Tibial artery (tissue), 4 donors: Measurements from ENCODE around the gene GNG4.
A peak's percentile ranks its signal among the peaks of the same experiment; 100 is the strongest.

Experiments
- DNase-seq, 2 donors: peaks; one replicate each; pipeline ENCODE4 v3.0.0-alpha.2; 2019
- H3K27ac ChIP-seq, 2 donors: fragments of 200-600 bp; sonication (generic) in 1 of 2; 1 replicate in 1 of 2; 2 replicates in 1 of 2; pipeline ENCODE4 v1.5.1; 2018 to 2019; ENCODE audit warnings: mild to moderate bottlenecking in 1 of 2
- H3K27me3 ChIP-seq, 2 donors: fragments of 200-600 bp; sonication (generic) in 1 of 2; one replicate each; pipeline versions ENCODE4 v1.5.1 to v1.6.0; 2016 to 2019
- H3K36me3 ChIP-seq, 3 donors: fragments of 200-600 bp; sonication (generic) in 2 of 3; one replicate each; pipeline ENCODE4 v1.5.1; 2016 to 2019; ENCODE audit warnings: mild to moderate bottlenecking in 2 of 3
- H3K4me1 ChIP-seq, 4 donors: fragments of 200-600 bp; sonication (generic) in 2 of 4; 1 replicate in 3 of 4; 2 replicates in 1 of 4; pipeline ENCODE4 v1.5.1; 2016 to 2019
- H3K4me3 ChIP-seq, 2 donors: fragments of 200-600 bp; sonication (generic) in 1 of 2; 1 replicate in 1 of 2; 2 replicates in 1 of 2; pipeline ENCODE4 v1.5.1; 2018 to 2019; ENCODE audit warnings: mild to moderate bottlenecking in 2 of 2
- H3K9me3 ChIP-seq, 3 donors: fragments of 200-600 bp; sonication (generic) in 1 of 3; one replicate each; pipeline ENCODE4 v1.5.1; 2016 to 2019
- CTCF ChIP-seq, 2 experiments: fragments of 200-600 bp in 1 of 2; fragments of 450-650 bp in 1 of 2; IDR thresholded peaks; one replicate each; pipeline ENCODE4 v1.5.1; 2017 to 2019; ENCODE audit warnings: antibody characterized with exemption in 2 of 2, mild to moderate bottlenecking in 1 of 2, moderate library complexity in 1 of 2
- intact Hi-C: fragments of 100-400 bp; cut with DNase I; formaldehyde crosslinking; loops from one replicate; pipeline ENCODE4 v1.15.0; 2023; ENCODE audit warnings: low total_unique reads

GNG4 gene

GRCh38 chr1:235649368-235650163, at the start of gene GNG4:
Gene GNG4, minus strand, starts transcription at chr1:235649784. Its CDS starts 65,946 bp downstream, at chr1:235583838.
- Histone ChIP-seq H3K4me3 (peak within 1 kb of the TSS; percentile 42 to 58), H3K27ac (no peak within 1 kb of the TSS), H3K9me3 (peaks cover 0 to 4% (median 0%) of the 10 kb centered on the region in 3 donors), H3K36me3 (no peaks in the 10 kb centered on the region), H3K27me3 (peaks cover 3 to 80% of the 10 kb centered on the region in 2 donors), H3K4me1 (peaks cover 0 to 32% (median 27%) of the 10 kb centered on the region in 4 donors)
- intact Hi-C loops = loop anchor here (10.0 kb wide), 1 partner anchor 125 kb away; no protein-coding TSS in a partner anchor
- no peak for TF ChIP-seq CTCF (IDR thresholded peaks at IDR 0.05)
- DNase-seq = no peak

- H3K4me1 ChIP-seq = no peaks in the 10 kb centered on the region
- intact Hi-C loops = no loop called here
- no peak for DNase-seq
- no peak overlapping the region for H3K4me3 ChIP-seq
- no peaks in the 10 kb centered on the region for H3K9me3 ChIP-seq
- TF ChIP-seq CTCF (IDR thresholded peaks at IDR 0.05) = no peak
- no peak overlapping the region for H3K27ac ChIP-seq
- H3K27me3 ChIP-seq = no peaks in the 10 kb centered on the region
- peaks cover 28 to 85% (median 53%) of the 10 kb centered on the region in 3 donors for H3K36me3 ChIP-seq
Measured at GRCh38 chr1:235697508-235697907, 47.9 kb upstream of the GNG4 start.

GRCh38 chr1:235689356-235689755, 39.8 kb upstream of the GNG4 start:
- H3K9me3 ChIP-seq = no peaks in the 10 kb centered on the region
- H3K27ac ChIP-seq = no peak overlapping the region
- TF ChIP-seq CTCF (IDR thresholded peaks at IDR 0.05) = no peak
- no peaks in the 10 kb centered on the region for H3K27me3 ChIP-seq
- DNase-seq = no peak
- intact Hi-C loops = no loop called here
- no peak overlapping the region for H3K4me3 ChIP-seq
- H3K4me1 ChIP-seq = no peaks in the 10 kb centered on the region
- peaks cover 50 to 74% (median 51%) of the 10 kb centered on the region in 3 donors for H3K36me3 ChIP-seq

- no peaks in the 10 kb centered on the region for H3K4me1 ChIP-seq
- no peak for TF ChIP-seq CTCF (IDR thresholded peaks at IDR 0.05)
- no peak overlapping the region for H3K4me3 ChIP-seq
- H3K36me3 ChIP-seq = peaks cover 49 to 66% (median 58%) of the 10 kb centered on the region in 3 donors
- no peak for DNase-seq
- H3K27ac ChIP-seq = no peak overlapping the region
- intact Hi-C loops = no loop called here
- H3K9me3 ChIP-seq = no peaks in the 10 kb centered on the region
- H3K27me3 ChIP-seq = no peaks in the 10 kb centered on the region
Measured at GRCh38 chr1:235688096-235688495, 38.5 kb upstream of the GNG4 start.

GRCh38 chr1:235683653-235684052, 34.1 kb upstream of the GNG4 start:
- H3K4me3 ChIP-seq = no peak overlapping the region
- H3K36me3 ChIP-seq = peaks cover 37 to 56% (median 53%) of the 10 kb centered on the region in 3 donors
- intact Hi-C loops = no loop called here

More at GRCh38 chr1:235683653-235684052, 34.1 kb upstream of the GNG4 start:
- no peak for TF ChIP-seq CTCF (IDR thresholded peaks at IDR 0.05)
- no peaks in the 10 kb centered on the region for H3K9me3 ChIP-seq
- no peaks in the 10 kb centered on the region for H3K27me3 ChIP-seq
- H3K4me1 ChIP-seq = no peaks in the 10 kb centered on the region
- no peak for DNase-seq
- no peak overlapping the region for H3K27ac ChIP-seq
